ENCODE results near the gene DPT.

DPT gene

GRCh38 chr1:168760241-168760640, 31.2 kb upstream of the DPT start:
- ChIA-PET POLR2A (no interaction called here), CTCF (no interaction called here)
- no peak for TF ChIP-seq ELF4 (IDR thresholded peaks at IDR 0.05)
- TF ChIP-seq BHLHE40 (IDR thresholded peaks at IDR 0.05; ENCODE audit: borderline replicate concordance): no peak
- TF ChIP-seq FOXK2 (IDR thresholded peaks at IDR 0.05): no peak
- no peak for DNase-seq (ENCODE audit: extremely low spot score)

GRCh38 chr1:168759077-168759476, 30.1 kb upstream of the DPT start:
- POLR2A ChIA-PET: no interaction called here
- no peak for DNase-seq (ENCODE audit: extremely low spot score)
- TF ChIP-seq ZNF384 (IDR thresholded peaks at IDR 0.05) (no peak), FOXK2 (IDR thresholded peaks at IDR 0.05) (no peak), SP1 (IDR thresholded peaks at IDR 0.05) (no peak), ARNT (IDR thresholded peaks at IDR 0.05) (no peak), CTBP1 (IDR thresholded peaks at IDR 0.05; ENCODE audit: borderline replicate concordance) (no peak), FOXA1 (IDR thresholded peaks at IDR 0.05) (no peak), LEF1 (IDR thresholded peaks at IDR 0.05; ENCODE audit: borderline replicate concordance) (no peak), ELF4 (IDR thresholded peaks at IDR 0.05) (no peak), NFRKB (IDR thresholded peaks at IDR 0.05) (no peak), SUZ12 (IDR thresholded peaks at IDR 0.05) (no peak), HDGF (IDR thresholded peaks at IDR 0.05; ENCODE audit: borderline replicate concordance) (no peak), FOXM1 (IDR thresholded peaks at IDR 0.05; ENCODE audit: borderline replicate concordance) (no peak), TARDBP (IDR thresholded peaks at IDR 0.05) (no peak), L3MBTL2 (conservative IDR thresholded peaks at IDR 0.05) (no peak), BHLHE40 (IDR thresholded peaks at IDR 0.05; ENCODE audit: borderline replicate concordance) (no peak)
- TF ChIP-seq, protein P1, sequence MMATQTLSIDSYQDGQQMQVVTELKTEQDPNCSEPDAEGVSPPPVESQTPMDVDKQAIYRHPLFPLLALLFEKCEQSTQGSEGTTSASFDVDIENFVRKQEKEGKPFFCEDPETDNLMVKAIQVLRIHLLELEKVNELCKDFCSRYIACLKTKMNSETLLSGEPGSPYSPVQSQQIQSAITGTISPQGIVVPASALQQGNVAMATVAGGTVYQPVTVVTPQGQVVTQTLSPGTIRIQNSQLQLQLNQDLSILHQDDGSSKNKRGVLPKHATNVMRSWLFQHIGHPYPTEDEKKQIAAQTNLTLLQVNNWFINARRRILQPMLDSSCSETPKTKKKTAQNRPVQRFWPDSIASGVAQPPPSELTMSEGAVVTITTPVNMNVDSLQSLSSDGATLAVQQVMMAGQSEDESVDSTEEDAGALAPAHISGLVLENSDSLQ (IDR thresholded peaks at IDR 0.05): no peak
- CTCF ChIA-PET: no interaction called here

GRCh38 chr1:168758503-168758902, 29.5 kb upstream of the DPT start:
- ChIA-PET POLR2A (no interaction called here), CTCF (no interaction called here)
- TF ChIP-seq CTBP1 (IDR thresholded peaks at IDR 0.05; ENCODE audit: borderline replicate concordance) (no peak), SUZ12 (IDR thresholded peaks at IDR 0.05) (no peak), L3MBTL2 (conservative IDR thresholded peaks at IDR 0.05) (no peak), FOXM1 (IDR thresholded peaks at IDR 0.05; ENCODE audit: borderline replicate concordance) (no peak), SP1 (IDR thresholded peaks at IDR 0.05) (no peak)
- TF ChIP-seq, protein P1 (IDR thresholded peaks at IDR 0.05): no peak
- DNase-seq (ENCODE audit: extremely low spot score): no peak

GRCh38 chr1:168755800-168756418, 26.9 kb upstream of the DPT start:
- ChIA-PET POLR2A (no interaction called here), CTCF (interaction anchor here (0.9 kb wide), 1 partner anchor 13 kb away, joined by 3 read pairs; no protein-coding TSS in a partner anchor)
- TF ChIP-seq SUZ12 (IDR thresholded peaks at IDR 0.05) (no peak), HDGF (IDR thresholded peaks at IDR 0.05; ENCODE audit: borderline replicate concordance) (no peak), FOXK2 (IDR thresholded peaks at IDR 0.05) (no peak), L3MBTL2 (conservative IDR thresholded peaks at IDR 0.05) (no peak), FOXM1 (IDR thresholded peaks at IDR 0.05; ENCODE audit: borderline replicate concordance) (no peak), ZNF384 (IDR thresholded peaks at IDR 0.05) (no peak), LEF1 (IDR thresholded peaks at IDR 0.05; ENCODE audit: borderline replicate concordance) (no peak), CTBP1 (IDR thresholded peaks at IDR 0.05; ENCODE audit: borderline replicate concordance) (no peak), TARDBP (IDR thresholded peaks at IDR 0.05) (no peak), ARNT (IDR thresholded peaks at IDR 0.05) (no peak), NFRKB (IDR thresholded peaks at IDR 0.05) (no peak)
- TF ChIP-seq, protein P1 (IDR thresholded peaks at IDR 0.05): no peak
- no peak for DNase-seq (ENCODE audit: extremely low spot score)

GRCh38 chr1:168752171-168752832, 23.3 kb upstream of the DPT start:
- TF ChIP-seq, protein P1 (IDR thresholded peaks at IDR 0.05): peak; percentile 88
- no peak; the same call in 1 of the 2 replicates for TF ChIP-seq CTBP1 (IDR thresholded peaks at IDR 0.05; ENCODE audit: borderline replicate concordance)
- peak; percentile 57; the same call in 1 of the 2 replicates for TF ChIP-seq ARNT (IDR thresholded peaks at IDR 0.05)
- ChIA-PET POLR2A (no interaction called here), CTCF (no interaction called here)
- peak; percentile 37 for DNase-seq (ENCODE audit: extremely low spot score)

- no peak for DNase-seq (ENCODE audit: extremely low spot score)
- POLR2A ChIA-PET: no interaction called here
- CTCF ChIA-PET: no interaction called here
- TF ChIP-seq FOXM1 (IDR thresholded peaks at IDR 0.05; ENCODE audit: borderline replicate concordance): no peak
- TF ChIP-seq, protein P1 (IDR thresholded peaks at IDR 0.05): no peak
- no peak for TF ChIP-seq ELF4 (IDR thresholded peaks at IDR 0.05)
- TF ChIP-seq TARDBP (IDR thresholded peaks at IDR 0.05): no peak
- no peak for TF ChIP-seq FOXA1 (IDR thresholded peaks at IDR 0.05)
- TF ChIP-seq ZNF384 (IDR thresholded peaks at IDR 0.05): no peak
- TF ChIP-seq CTBP1 (IDR thresholded peaks at IDR 0.05; ENCODE audit: borderline replicate concordance): no peak
- no peak for TF ChIP-seq SUZ12 (IDR thresholded peaks at IDR 0.05)
- no peak for TF ChIP-seq SP1 (IDR thresholded peaks at IDR 0.05)
- no peak for TF ChIP-seq FOXK2 (IDR thresholded peaks at IDR 0.05)
- TF ChIP-seq ARNT (IDR thresholded peaks at IDR 0.05): no peak
- TF ChIP-seq HDGF (IDR thresholded peaks at IDR 0.05; ENCODE audit: borderline replicate concordance): no peak
- TF ChIP-seq LEF1 (IDR thresholded peaks at IDR 0.05; ENCODE audit: borderline replicate concordance): no peak
These were observed 22.2 kb upstream of the DPT start for GRCh38 chr1:168751195-168751650.

Measured in HEK293T (cell line).